GM23338 (cell line): ENCODE data around the gene ACO1. TPM values are rescaled to one million over a fixed set of nuclear protein-coding genes. Genes with fewer than 3 reads are reported as not detected.

Source experiments
- ATAC-seq: fragments of 200-7000 bp; cut with Tn5 transposase; 3 replicates; pipeline ENCODE4 v1.9.1; 2020
- DNase-seq: peaks from one replicate; pipeline ENCODE4 v3.0.0-alpha.2; 2015; ENCODE audit warnings: low spot score
- H2AFZ ChIP-seq: fragments of 200-600 bp; sonication (generic); 2 replicates; pipeline ENCODE4 v1.8.0; 2016; ENCODE audit warnings: antibody characterized with exemption, mild to moderate bottlenecking, moderate library complexity
- H3F3A ChIP-seq: fragments of 200-600 bp; sonication (generic); replicated peaks from 2 replicates; pipeline ENCODE4 v1.8.0; 2017; ENCODE audit warnings: antibody characterized with exemption, mixed run types, low read depth
- H3K27ac ChIP-seq: fragments of 200-600 bp; sonication (generic); 2 replicates; pipeline ENCODE4 v1.6.1; 2016; ENCODE audit warnings: low read depth
- H3K27me3 ChIP-seq: fragments of 200-600 bp; sonication (generic); 2 replicates; pipeline ENCODE4 v1.8.0; 2016; ENCODE audit warnings: mild to moderate bottlenecking, mixed run types, moderate library complexity; ENCODE audit not compliant: insufficient read depth
- H3K36me3 ChIP-seq: fragments of 200-600 bp; sonication (generic); 2 replicates; pipeline ENCODE4 v1.8.0; 2016; ENCODE audit warnings: mild to moderate bottlenecking; ENCODE audit not compliant: insufficient read depth
- H3K4me1 ChIP-seq: fragments of 200-600 bp; sonication (generic); 2 replicates; pipeline ENCODE4 v1.8.0; 2016; ENCODE audit warnings: mild to moderate bottlenecking, moderate library complexity; ENCODE audit not compliant: insufficient read depth
- H3K4me2 ChIP-seq: fragments of 200-600 bp; sonication (generic); 2 replicates; pipeline ENCODE4 v1.7.1; 2017; ENCODE audit warnings: mixed run types
- H3K4me3 ChIP-seq: fragments of 200-600 bp; sonication (generic); 2 replicates; pipeline ENCODE4 v1.6.1; 2016; ENCODE audit warnings: mixed run types
- H3K79me2 ChIP-seq: fragments of 200-600 bp; sonication (generic); replicated peaks from 2 replicates; pipeline ENCODE4 v1.8.0; 2017; ENCODE audit warnings: mild to moderate bottlenecking; ENCODE audit not compliant: insufficient read depth
- H3K9me2 ChIP-seq: fragments of 200-600 bp; sonication (generic); 2 replicates; pipeline ENCODE4 v1.8.0; 2017; ENCODE audit not compliant: insufficient read depth
- H4K20me1 ChIP-seq: fragments of 200-600 bp; sonication (generic); replicated peaks from 2 replicates; pipeline ENCODE4 v1.8.0; 2017; ENCODE audit warnings: mild to moderate bottlenecking; ENCODE audit not compliant: insufficient read depth
- H3K27ac Mint-ChIP-seq: 2 replicates; pipeline ENCODE4 v1.8.0; 2020; ENCODE audit warnings: inconsistent platforms, mild to moderate bottlenecking, moderate library complexity, mixed read lengths
- H3K27me3 Mint-ChIP-seq: 3 replicates; pipeline ENCODE4 v1.8.0; 2022; ENCODE audit warnings: low read depth, mild to moderate bottlenecking, moderate library complexity, mixed read lengths, inconsistent platforms; ENCODE audit not compliant: insufficient read depth, poor library complexity
- H3K36me3 Mint-ChIP-seq: 3 replicates; pipeline ENCODE4 v1.8.0; 2021; ENCODE audit warnings: low read depth, mild to moderate bottlenecking, inconsistent platforms, moderate library complexity, mixed read lengths
- H3K4me1 Mint-ChIP-seq: 3 replicates; pipeline ENCODE4 v1.8.0; 2020; ENCODE audit warnings: mild to moderate bottlenecking, inconsistent platforms, mixed read lengths
- H3K4me3 Mint-ChIP-seq: 3 replicates; pipeline ENCODE4 v1.8.0; 2021; ENCODE audit warnings: moderate library complexity, mild to moderate bottlenecking, inconsistent platforms, mixed read lengths
- H3K9me3 Mint-ChIP-seq: 3 replicates; pipeline ENCODE4 v1.8.0; 2020; ENCODE audit warnings: moderate library complexity, mild to moderate bottlenecking, inconsistent platforms, mixed read lengths
- CREB1 ChIP-seq: fragments of 250-450 bp; sonication (Bioruptor Pico); IDR thresholded peaks from 2 replicates; pipeline ENCODE4 v1.5.0; 2020; ENCODE audit warnings: low read depth, mild to moderate bottlenecking, moderate library complexity
- CTCF ChIP-seq, 2 experiments: fragments of 200-600 bp in 1 of 2; sonication (generic) in 1 of 2; conservative IDR thresholded peaks; 2 replicates each; pipeline versions ENCODE4 v1.5.1 to v1.6.1; 2016 to 2017; ENCODE audit warnings: antibody characterized with exemption in 2 of 2, low read depth in 2 of 2, mild to moderate bottlenecking in 2 of 2, moderate library complexity in 1 of 2
- EZH2 ChIP-seq: fragments of 200-600 bp; sonication (generic); IDR thresholded peaks from one replicate; pipeline ENCODE4 v1.8.0; 2017; ENCODE audit warnings: antibody characterized with exemption, mild to moderate bottlenecking, low read depth; ENCODE audit not compliant: unreplicated experiment
- POLR2AphosphoS5 ChIP-seq: IDR thresholded peaks from 2 replicates; pipeline ENCODE4 v1.6.1; 2016; ENCODE audit warnings: antibody characterized with exemption, low read depth
- STAT1 ChIP-seq: IDR thresholded peaks from one replicate; pipeline ENCODE4 v1.6.1; 2016; ENCODE audit warnings: antibody characterized with exemption; ENCODE audit not compliant: unreplicated experiment
- ZNF331 ChIP-seq: fragments of 250-450 bp; sonication (Bioruptor Pico); IDR thresholded peaks from 2 replicates; pipeline ENCODE4 v1.5.0; 2020; ENCODE audit warnings: low read depth, mild to moderate bottlenecking, moderate library complexity
- polyA plus RNA-seq: library from polyadenylated mRNA; unstranded; fragments of >200 nt; fragmentation: Nextera tagmentation; extraction: Ambion mirVana; gene quantifications from 2 replicates; pipeline ENCODE4 v1.2.1, GENCODE V29; 2016
- total RNA-seq: library from RNA; depleted of rRNA; stranded (reverse); fragments of >200 nt; shearing (Covaris generic); gene quantifications from 2 replicates; pipeline ENCODE4 v1.2.3, GENCODE V29; 2014

ACO1 gene
- total and polyA plus RNA-seq, 2 experiments from 2014 or later, result 16.6 to 41.0 TPM

DNA sequence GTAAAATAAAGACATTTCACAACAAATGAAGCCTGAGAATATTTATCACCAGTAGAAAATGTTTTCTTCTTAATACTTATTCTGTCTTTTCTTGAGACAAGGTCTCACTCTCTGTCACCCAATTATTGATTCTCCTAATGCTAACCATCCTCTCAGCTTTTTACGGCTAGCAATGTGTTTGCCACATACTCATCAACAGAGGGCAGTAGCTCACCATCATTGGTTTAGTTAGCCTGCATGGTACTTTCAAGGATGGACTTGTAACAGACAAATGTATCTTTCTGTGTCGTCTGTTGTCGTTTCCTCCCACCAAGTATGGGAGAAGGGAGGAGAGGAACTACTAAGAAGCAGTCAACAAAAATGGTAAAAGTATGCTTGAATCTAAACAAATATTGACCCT, 5.9 kb upstream of the ACO1 start:
- TF ChIP-seq STAT1 (no peak), CTCF (conservative IDR thresholded peaks at IDR 0.05; ENCODE audit: low read depth in 2 of 2) (peak; percentile 95 to 98), ZNF331 (no peak), POLR2AphosphoS5 (no peak)
- Mint-ChIP-seq H3K27ac (no peak overlapping the region), H3K4me1 (peaks cover 16% of the 10 kb centered on the region), H3K27me3 (peaks cover 5% of the 10 kb centered on the region), H3K9me3 (peaks cover 2% of the 10 kb centered on the region; the same call in 1 of the 3 replicates), H3K36me3 (no peaks in the 10 kb centered on the region), H3K4me3 (no peak overlapping the region)
- H4K20me1 ChIP-seq, result no peaks in the 10 kb centered on the region
- no peaks in the 10 kb centered on the region for H3F3A ChIP-seq
- H3K36me3 ChIP-seq, result no peaks in the 10 kb centered on the region
- no peak overlapping the region for H2AFZ ChIP-seq
- peak; percentile 86 for DNase-seq
- no peak overlapping the region for H3K4me3 ChIP-seq
- peaks cover 7% of the 10 kb centered on the region; the same call in 1 of the 2 replicates for H3K9me2 ChIP-seq
- ATAC-seq, result peak; percentile 90
- H3K4me2 ChIP-seq, result no peak overlapping the region
- peaks cover 20% of the 10 kb centered on the region for H3K27me3 ChIP-seq
- peaks cover 4% of the 10 kb centered on the region; the same call in 1 of the 2 replicates for H3K4me1 ChIP-seq
- no peak overlapping the region for H3K27ac ChIP-seq
- H3K79me2 ChIP-seq, result no peaks in the 10 kb centered on the region

GRCh38 chr9:32378993-32379729, 5.3 kb upstream of the ACO1 start:
- ATAC-seq (peak; percentile 81), DNase-seq (peak; percentile 84)
- Histone ChIP-seq H3K27me3 (peaks cover 25% of the 10 kb centered on the region), H3K27ac (no peak overlapping the region), H3K4me2 (no peak overlapping the region), H3K4me3 (no peak overlapping the region), H3K4me1 (peaks cover 7% of the 10 kb centered on the region; the same call in 1 of the 2 replicates), H2AFZ (no peak overlapping the region), H3K9me2 (no peaks in the 10 kb centered on the region), H3K36me3 (no peaks in the 10 kb centered on the region), H3K79me2 (no peaks in the 10 kb centered on the region), H3F3A (no peaks in the 10 kb centered on the region), H4K20me1 (no peaks in the 10 kb centered on the region)
- peak; percentile 89 to 98 for TF ChIP-seq CTCF (conservative IDR thresholded peaks at IDR 0.05; ENCODE audit: low read depth in 2 of 2)
- 0 out of 2 replicates have a peak, but pooled peaks have one; percentile 12 for TF ChIP-seq CREB1 (CRISPR knock-in tag)
- TF ChIP-seq EZH2, result no peak
- peaks cover 9% of the 10 kb centered on the region for H3K27me3 Mint-ChIP-seq
- peaks cover 2% of the 10 kb centered on the region; the same call in 1 of the 3 replicates for H3K9me3 Mint-ChIP-seq
- H3K4me1 Mint-ChIP-seq, result peaks cover 20% of the 10 kb centered on the region
- H3K36me3 Mint-ChIP-seq, result no peaks in the 10 kb centered on the region
- no peak overlapping the region for H3K27ac Mint-ChIP-seq
- H3K4me3 Mint-ChIP-seq, result no peak overlapping the region
